WI38 (cell line): ENCODE data around the gene CNRIP1.

Experiments
- H3K4me3 ChIP-seq: 2 replicates; pipeline ENCODE4 v1.5.1; 2011; ENCODE audit warnings: low read depth, mild to moderate bottlenecking, control low read depth, low read length
- TF ChIP-seq, protein P1 (sequence below): IDR thresholded peaks from 2 replicates; pipeline ENCODE4 v1.5.1; 2012; ENCODE audit warnings: low read depth, mild to moderate bottlenecking, control low read depth, low read length

Gene CNRIP1, protein sequence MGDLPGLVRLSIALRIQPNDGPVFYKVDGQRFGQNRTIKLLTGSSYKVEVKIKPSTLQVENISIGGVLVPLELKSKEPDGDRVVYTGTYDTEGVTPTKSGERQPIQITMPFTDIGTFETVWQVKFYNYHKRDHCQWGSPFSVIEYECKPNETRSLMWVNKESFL

DNA sequence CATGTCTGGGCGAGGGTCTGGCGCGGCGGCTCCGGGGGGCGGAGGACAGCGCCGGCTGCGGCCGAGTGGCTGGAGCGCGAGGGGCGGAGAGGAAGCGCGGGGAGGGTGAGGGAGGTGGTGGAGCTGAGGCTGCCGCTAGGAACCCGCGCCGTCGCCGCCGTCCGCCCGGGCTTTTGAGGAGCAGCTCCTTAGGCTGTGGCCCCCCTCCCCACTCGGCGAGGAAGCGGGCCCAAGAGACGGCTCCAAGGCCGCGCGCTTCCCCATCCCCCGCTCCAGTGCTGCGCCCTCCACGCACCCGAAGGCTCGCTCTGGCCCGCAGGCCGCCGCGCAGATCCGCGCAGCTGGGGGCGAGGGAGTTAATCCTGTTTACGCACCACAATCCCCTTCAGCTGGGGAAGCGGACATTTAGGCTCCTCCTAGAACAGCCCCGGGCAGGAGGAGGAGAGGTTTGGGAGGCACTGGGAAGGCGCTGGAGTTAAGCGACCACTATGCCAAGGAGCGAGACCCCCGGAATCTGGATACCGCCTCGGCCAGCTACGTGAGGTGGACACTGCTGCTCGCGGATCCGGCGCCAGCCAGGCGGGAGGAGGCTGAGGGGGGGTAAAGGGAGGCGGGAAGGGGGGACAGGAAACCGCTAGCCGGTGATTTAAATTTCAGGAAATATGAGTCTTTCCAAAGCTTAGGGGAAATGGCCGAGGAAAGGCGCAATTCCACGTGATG lies at the start of gene CNRIP1:
Gene CNRIP1, minus strand, starts transcription at position 552 of the 720 bp plus-strand sequence. Its CDS starts 549 bp downstream, at position 3.
- H3K4me3 ChIP-seq: peak within 1 kb of the TSS; percentile 86

DNA sequence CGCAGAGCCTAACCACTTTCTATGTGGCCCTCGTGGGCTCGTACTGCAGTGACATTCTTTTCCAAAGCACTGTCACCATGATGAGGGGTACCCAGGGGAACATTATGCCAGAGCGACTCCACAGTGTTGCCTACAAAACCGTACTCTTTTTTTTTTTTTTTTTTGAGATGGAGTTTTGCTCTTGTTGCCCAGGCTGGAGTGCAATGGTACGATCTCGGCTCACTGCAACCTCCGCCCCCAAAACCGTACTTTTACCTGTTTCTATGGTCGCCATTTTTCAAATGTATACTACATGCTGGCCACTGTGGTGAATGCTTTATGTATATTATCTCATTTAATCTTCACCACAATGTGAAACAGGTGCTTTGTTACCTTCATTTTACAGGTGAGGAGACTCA lies 49.6 kb upstream of the CNRIP1 start:
- H3K4me3 ChIP-seq: no peak overlapping the region
- TF ChIP-seq, protein P1, sequence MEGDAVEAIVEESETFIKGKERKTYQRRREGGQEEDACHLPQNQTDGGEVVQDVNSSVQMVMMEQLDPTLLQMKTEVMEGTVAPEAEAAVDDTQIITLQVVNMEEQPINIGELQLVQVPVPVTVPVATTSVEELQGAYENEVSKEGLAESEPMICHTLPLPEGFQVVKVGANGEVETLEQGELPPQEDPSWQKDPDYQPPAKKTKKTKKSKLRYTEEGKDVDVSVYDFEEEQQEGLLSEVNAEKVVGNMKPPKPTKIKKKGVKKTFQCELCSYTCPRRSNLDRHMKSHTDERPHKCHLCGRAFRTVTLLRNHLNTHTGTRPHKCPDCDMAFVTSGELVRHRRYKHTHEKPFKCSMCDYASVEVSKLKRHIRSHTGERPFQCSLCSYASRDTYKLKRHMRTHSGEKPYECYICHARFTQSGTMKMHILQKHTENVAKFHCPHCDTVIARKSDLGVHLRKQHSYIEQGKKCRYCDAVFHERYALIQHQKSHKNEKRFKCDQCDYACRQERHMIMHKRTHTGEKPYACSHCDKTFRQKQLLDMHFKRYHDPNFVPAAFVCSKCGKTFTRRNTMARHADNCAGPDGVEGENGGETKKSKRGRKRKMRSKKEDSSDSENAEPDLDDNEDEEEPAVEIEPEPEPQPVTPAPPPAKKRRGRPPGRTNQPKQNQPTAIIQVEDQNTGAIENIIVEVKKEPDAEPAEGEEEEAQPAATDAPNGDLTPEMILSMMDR: no peak

More for the DNA sequence above, at the start of gene CNRIP1:
- TF ChIP-seq, protein P1: no peak

DNA sequence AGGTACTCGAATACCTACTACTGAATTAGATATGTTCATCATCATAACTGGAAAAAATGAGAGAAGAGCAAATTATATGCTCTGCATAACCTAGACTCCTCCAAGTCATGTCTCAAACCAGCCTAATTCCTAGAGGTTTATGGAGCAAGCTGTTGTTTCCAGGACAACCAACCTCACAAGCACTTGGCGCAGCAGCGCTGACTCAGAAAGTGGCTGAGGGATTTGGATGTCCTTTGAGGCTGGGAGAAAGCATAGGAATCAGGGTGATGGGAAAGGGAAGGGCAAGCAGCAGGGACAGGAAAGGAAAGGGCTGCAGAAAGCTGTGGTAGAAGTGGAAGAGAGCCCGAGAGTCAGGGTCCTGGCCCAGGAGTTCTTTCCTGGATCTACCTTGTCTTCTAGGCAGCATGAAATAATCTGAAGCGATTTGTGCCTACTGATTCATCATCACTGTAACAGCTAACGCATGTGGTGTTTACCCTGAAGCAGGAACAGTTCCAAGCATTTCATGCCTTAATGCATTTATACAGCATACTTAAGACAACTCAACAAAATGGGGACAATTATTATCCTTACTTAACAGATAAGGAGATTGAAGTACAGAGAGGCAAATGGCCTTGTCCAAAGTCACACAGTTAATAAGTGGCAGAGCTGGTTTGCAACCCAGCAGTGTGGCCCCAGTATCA lies 49.0 kb upstream of the CNRIP1 start:
- TF ChIP-seq, protein P1: no peak
- no peak overlapping the region for H3K4me3 ChIP-seq

DNA sequence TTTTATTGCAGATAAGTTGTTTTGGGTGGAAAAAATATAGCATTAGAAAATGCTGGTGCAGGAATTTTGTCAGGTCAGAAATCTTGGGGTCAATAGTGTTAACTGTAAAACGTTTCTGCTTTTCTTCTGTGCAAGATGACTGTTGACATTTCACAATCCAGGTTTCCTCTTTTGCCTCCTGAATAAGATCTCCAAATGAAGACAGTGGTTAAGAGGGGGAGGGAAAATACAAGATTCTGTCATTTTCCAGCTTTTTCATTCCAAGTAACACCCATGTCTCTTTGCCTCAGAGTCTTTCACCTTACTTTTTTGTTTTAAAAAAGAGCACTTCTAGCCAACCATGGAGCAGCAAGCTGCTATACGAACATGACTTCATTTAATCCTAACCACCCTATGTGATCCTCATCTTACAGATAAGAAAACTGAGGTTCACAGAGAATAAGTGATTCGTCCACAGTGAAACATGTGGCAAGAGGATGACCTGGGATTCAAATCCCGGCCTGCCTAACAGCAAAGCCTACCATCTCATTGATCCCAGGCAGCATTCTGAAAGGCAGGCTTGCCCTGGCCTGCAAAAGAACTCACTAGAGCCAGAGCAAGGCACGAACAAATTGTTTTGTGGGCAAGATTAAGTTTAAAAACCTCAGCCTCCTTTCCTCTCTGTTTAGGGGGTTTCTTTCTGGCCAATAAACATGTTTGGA lies 48.4 kb upstream of the CNRIP1 start:
- TF ChIP-seq, protein P1: no peak

DNA sequence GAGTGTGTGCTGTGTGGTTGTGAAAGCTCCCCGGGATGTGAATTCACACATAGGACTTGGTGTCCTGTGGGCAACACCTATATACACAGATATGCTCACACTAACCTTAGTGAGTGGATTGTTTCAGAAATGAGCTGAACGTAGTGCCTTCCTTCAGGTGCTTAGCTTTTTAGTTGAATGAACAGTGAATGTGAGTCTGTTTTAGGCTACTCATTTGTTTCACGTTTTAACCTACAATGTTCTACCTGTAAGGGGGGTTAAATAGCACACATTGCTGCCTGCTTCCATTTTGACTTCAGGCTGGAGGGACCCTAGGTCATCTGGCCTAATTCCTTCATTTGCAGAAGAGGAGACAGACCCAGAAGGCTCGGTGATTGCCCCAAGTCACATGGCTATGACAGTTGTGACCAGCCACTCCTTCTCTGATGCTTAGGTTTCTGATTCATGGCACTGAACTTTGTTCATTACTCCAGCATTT lies 46.4 kb upstream of the CNRIP1 start:
- TF ChIP-seq, protein P1: no peak
- H3K4me3 ChIP-seq: no peak overlapping the region

More for the DNA sequence above, 48.4 kb upstream of the CNRIP1 start:
- H3K4me3 ChIP-seq: no peak overlapping the region

DNA sequence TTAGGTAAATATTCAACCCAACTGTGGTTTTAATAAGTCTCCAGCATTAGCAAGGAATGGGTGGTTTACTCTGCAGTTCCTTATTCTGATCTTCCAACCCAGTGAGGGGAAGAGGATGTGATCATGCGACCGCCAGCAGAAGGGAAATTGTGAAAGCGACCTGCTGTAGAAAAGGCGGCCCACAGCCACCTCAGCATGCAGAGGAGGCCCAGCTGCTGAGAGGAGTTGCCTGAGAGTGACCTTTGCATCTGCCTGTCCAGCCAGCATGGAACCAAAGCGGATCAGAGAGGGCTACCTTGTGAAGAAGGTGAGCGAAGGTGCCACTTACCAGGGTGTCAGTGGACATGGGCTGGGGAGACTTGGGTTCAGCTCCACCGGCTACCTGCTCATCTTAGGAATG lies 45.3 kb upstream of the CNRIP1 start, which contains the start of gene PLEK:
Gene PLEK, plus strand, starts transcription at position 196 of the 400 bp plus-strand sequence. Its CDS starts 70 bp downstream, at position 266.
- no peak within 1 kb of the TSS for H3K4me3 ChIP-seq
- TF ChIP-seq, protein P1: no peak
